CD14-positive monocyte (primary cell): ENCODE data around the gene SAFB2. TPM values are rescaled to one million over a fixed set of nuclear protein-coding genes. Genes with fewer than 3 reads are reported as not detected.

Experiments
- DNase-seq, 3 donors: peaks; one replicate each; pipeline ENCODE4 v3.0.0-alpha.2; 2011 to 2022
- H2AFZ ChIP-seq: 2 replicates; pipeline ENCODE4 v1.6.0; 2012; ENCODE audit warnings: mild to moderate bottlenecking, low read depth, low read length, inconsistent platforms; ENCODE audit not compliant: insufficient read depth, poor library complexity, severe bottlenecking
- H3K27ac ChIP-seq, 2 donors: 1 replicate in 1 of 2; 2 replicates in 1 of 2; pipeline ENCODE4 v1.5.1; 2012 to 2013; ENCODE audit warnings: low read length in 2 of 2, control low read depth in 1 of 2, inconsistent platforms in 1 of 2, low read depth in 1 of 2, mild to moderate bottlenecking in 1 of 2
- H3K27me3 ChIP-seq, 2 donors: one replicate each; pipeline versions ENCODE4 v1.6.0 to v1.6.1; 2011 to 2013; ENCODE audit warnings: low read length in 2 of 2; ENCODE audit not compliant: control insufficient read depth in 2 of 2, insufficient read depth in 2 of 2
- H3K36me3 ChIP-seq, 2 donors: replicated peaks in 1 of 2; 1 replicate in 1 of 2; 2 replicates in 1 of 2; pipeline versions ENCODE4 v1.5.1 to v1.6.1; 2012 to 2013; ENCODE audit warnings: low read length in 2 of 2, control low read depth in 1 of 2, inconsistent platforms in 1 of 2, mild to moderate bottlenecking in 1 of 2; ENCODE audit not compliant: insufficient read depth in 2 of 2, control insufficient read depth in 1 of 2
- H3K4me1 ChIP-seq, 2 donors: 1 replicate in 1 of 2; 2 replicates in 1 of 2; pipeline versions ENCODE4 v1.5.1 to v1.6.1; 2012 to 2013; ENCODE audit warnings: low read length in 2 of 2, control low read depth in 1 of 2, inconsistent platforms in 1 of 2, mild to moderate bottlenecking in 1 of 2, moderate library complexity in 1 of 2; ENCODE audit not compliant: insufficient read depth in 2 of 2, control insufficient read depth in 1 of 2
- H3K4me2 ChIP-seq: replicated peaks from 2 replicates; pipeline ENCODE3; 2012; ENCODE audit warnings: low read length, moderate library complexity, mild to moderate bottlenecking; ENCODE audit not compliant: poor library complexity, severe bottlenecking; ENCODE audit errors: extremely low read depth
- H3K4me3 ChIP-seq, 3 experiments: fragments of 200-600 bp in 1 of 3; sonication (generic) in 1 of 3; replicated peaks in 1 of 3; 1 replicate in 2 of 3; 2 replicates in 1 of 3; pipeline ENCODE4 v1.5.1; 2011 to 2013; ENCODE audit warnings: low read length in 3 of 3, mild to moderate bottlenecking in 3 of 3, control low read depth in 2 of 3, low read depth in 2 of 3, inconsistent platforms in 1 of 3, moderate library complexity in 1 of 3
- H3K79me2 ChIP-seq: 2 replicates; pipeline ENCODE4 v1.6.0; 2012; ENCODE audit warnings: mild to moderate bottlenecking, control low read depth, inconsistent platforms, low read length, moderate library complexity; ENCODE audit not compliant: insufficient read depth
- H3K9ac ChIP-seq: 2 replicates; pipeline ENCODE4 v1.6.0; 2017; ENCODE audit warnings: low read length, mild to moderate bottlenecking; ENCODE audit not compliant: insufficient read depth, poor library complexity, severe bottlenecking
- H3K9me3 ChIP-seq, 2 donors: replicated peaks in 1 of 2; 1 replicate in 1 of 2; 2 replicates in 1 of 2; pipeline versions ENCODE4 v1.5.1 to v1.6.1; 2012 to 2013; ENCODE audit warnings: low read length in 2 of 2, control low read depth in 1 of 2; ENCODE audit not compliant: control insufficient read depth in 1 of 2, insufficient read depth in 1 of 2
- H4K20me1 ChIP-seq: 2 replicates; pipeline ENCODE4 v1.6.0; 2012; ENCODE audit warnings: mild to moderate bottlenecking, low read length, control low read depth, moderate library complexity; ENCODE audit not compliant: insufficient read depth
- H3K27ac Mint-ChIP-seq, 7 donors: one replicate each; pipeline ENCODE4 v1.8.0; 2020; ENCODE audit warnings: mild to moderate bottlenecking in 7 of 7, mixed read lengths in 7 of 7, moderate library complexity in 6 of 7, inconsistent platforms in 2 of 7
- H3K27me3 Mint-ChIP-seq, 3 donors: one replicate each; pipeline ENCODE4 v1.8.0; 2021 to 2022; ENCODE audit warnings: low read depth in 3 of 3, mild to moderate bottlenecking in 3 of 3, mixed read lengths in 3 of 3, moderate library complexity in 3 of 3, inconsistent platforms in 1 of 3
- H3K36me3 Mint-ChIP-seq, 2 donors: one replicate each; pipeline ENCODE4 v1.8.0; 2020; ENCODE audit warnings: mixed read lengths in 2 of 2, inconsistent platforms in 1 of 2, mild to moderate bottlenecking in 1 of 2
- H3K4me1 Mint-ChIP-seq: one replicate; pipeline ENCODE4 v1.8.0; 2020; ENCODE audit warnings: mild to moderate bottlenecking, mixed read lengths
- H3K4me3 Mint-ChIP-seq, 2 donors: one replicate each; pipeline ENCODE4 v1.8.0; 2020; ENCODE audit warnings: mild to moderate bottlenecking in 2 of 2, mixed read lengths in 2 of 2, moderate library complexity in 1 of 2
- H3K9me3 Mint-ChIP-seq, 7 donors: one replicate each; pipeline ENCODE4 v1.8.0; 2020 to 2022; ENCODE audit warnings: mixed read lengths in 7 of 7, mild to moderate bottlenecking in 6 of 7, moderate library complexity in 6 of 7, inconsistent platforms in 2 of 7
- CTCF ChIP-seq: fragments of 200-600 bp; IDR thresholded peaks from one replicate; pipeline ENCODE4 v1.8.0; 2022; ENCODE audit warnings: antibody characterized with exemption, mild to moderate bottlenecking
- WGBS: methylation state at CpG from one replicate; pipeline ENCODE4 v1.1.5; 2013; ENCODE audit warnings: missing lambda C conversion rate; ENCODE audit not compliant: insufficient coverage; 5-methylcytosine and 5-hydroxymethylcytosine counted together
- intact Hi-C, 2 donors: fragments of 100-400 bp; cut with micrococcal nuclease; formaldehyde crosslinking; loops; one replicate each; pipeline versions ENCODE4 v1.15.0 to v1.15.1; 2023
- polyA plus RNA-seq, 3 donors: library from polyadenylated mRNA; depleted of rRNA in 1 of 3; unstranded in 2 of 3; stranded (reverse) in 1 of 3; fragments of 300-500 nt in 2 of 3; fragments of >200 nt in 1 of 3; fragmentation: Illumina TruSeq in 2 of 3; gene quantifications; 1 replicate in 2 of 3; 2 replicates in 1 of 3; pipeline ENCODE4 v1.2.3, GENCODE V29; 2012 to 2021

Gene SAFB2
- polyA plus RNA-seq, 3 donors, result 7.5 to 53.4 (median 14.7) TPM

DNA sequence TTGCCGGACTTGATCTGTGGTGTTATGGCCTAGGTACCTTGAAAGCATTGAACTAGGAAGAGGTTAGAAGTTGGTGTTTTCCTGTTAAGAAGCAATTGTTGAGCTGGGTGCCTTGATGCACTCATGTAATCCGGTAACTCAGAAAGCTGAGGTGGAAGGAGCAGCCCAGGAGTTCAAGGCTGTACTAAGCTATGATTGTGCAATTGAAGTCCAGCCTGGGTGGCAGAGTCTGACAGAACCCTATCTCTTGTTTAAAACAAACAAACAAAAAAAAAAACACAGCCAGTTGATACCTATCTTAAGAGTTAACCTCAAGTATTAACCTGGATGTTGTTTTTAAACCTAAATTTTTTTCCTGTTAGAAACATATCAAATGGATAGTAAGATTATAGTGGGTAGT is 19.6 kb upstream of the SAFB2 start:
- Mint-ChIP-seq H3K27ac (peak overlapping the region in 1 of 7 donors; percentile 75), H3K4me1 (peaks cover 3% of the 10 kb centered on the region), H3K9me3 (no peaks in the 10 kb centered on the region), H3K36me3 (peaks cover 59 to 85% of the 10 kb centered on the region in 2 donors), H3K27me3 (no peaks in the 10 kb centered on the region), H3K4me3 (no peak overlapping the region)
- Histone ChIP-seq H3K27me3 (no peaks in the 10 kb centered on the region), H3K4me1 (no peaks in the 10 kb centered on the region), H3K36me3 (peaks cover 58 to 75% of the 10 kb centered on the region in 2 donors), H2AFZ (no peak overlapping the region), H3K9ac (no peak overlapping the region), H4K20me1 (peaks cover 100% of the 10 kb centered on the region), H3K9me3 (no peaks in the 10 kb centered on the region), H3K4me3 (no peak overlapping the region), H3K79me2 (peaks cover 100% of the 10 kb centered on the region), H3K4me2 (no peak overlapping the region), H3K27ac (peak overlapping the region in 1 of 2 donors; percentile 20)
- DNase-seq, result no peak
- WGBS, result 100% methylated on average over 2 of the region's 2 CpGs
- no peak for TF ChIP-seq CTCF
- intact Hi-C loops, result no loop called here

DNA sequence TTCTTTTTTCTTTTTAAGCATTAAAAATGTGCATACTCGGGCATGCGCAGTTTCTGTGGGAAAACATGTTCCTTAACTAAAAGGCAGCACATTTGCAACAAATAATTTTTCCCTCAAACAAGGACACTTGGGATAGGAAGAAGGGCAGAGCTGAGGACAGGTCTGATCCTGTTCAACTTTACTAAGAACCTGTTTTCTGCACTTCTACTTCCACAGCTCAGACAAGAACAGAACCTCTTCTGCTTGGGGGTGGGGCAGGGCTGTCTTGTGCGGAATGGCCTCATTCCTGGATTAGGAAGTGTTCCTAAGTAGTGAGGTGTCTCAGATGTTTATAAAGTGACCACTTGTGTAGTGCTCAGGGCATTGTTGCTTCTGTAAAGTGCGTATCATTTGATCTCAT is 18.6 kb upstream of the SAFB2 start:
- H2AFZ ChIP-seq, result no peak overlapping the region
- H3K9ac ChIP-seq, result no peak overlapping the region
- no peak for TF ChIP-seq CTCF
- H3K4me1 ChIP-seq, result no peaks in the 10 kb centered on the region
- DNase-seq, result no peak
- H3K4me1 Mint-ChIP-seq, result peaks cover 3% of the 10 kb centered on the region
- H3K4me3 ChIP-seq, result no peak overlapping the region
- WGBS, result 88% methylated on average over 1 of the region's 4 CpGs
- intact Hi-C loops, result no loop called here
- H3K4me3 Mint-ChIP-seq, result no peak overlapping the region
- H3K27me3 Mint-ChIP-seq, result no peaks in the 10 kb centered on the region
- H3K36me3 Mint-ChIP-seq, result peaks cover 51 to 79% of the 10 kb centered on the region in 2 donors
- H3K27ac Mint-ChIP-seq, result peak overlapping the region in 2 of 7 donors; percentile 7 to 38
- no peaks in the 10 kb centered on the region for H3K9me3 Mint-ChIP-seq
- H3K79me2 ChIP-seq, result peaks cover 100% of the 10 kb centered on the region
- H3K4me2 ChIP-seq, result no peak overlapping the region
- peaks cover 48 to 71% of the 10 kb centered on the region in 2 donors for H3K36me3 ChIP-seq
- peaks cover 100% of the 10 kb centered on the region for H4K20me1 ChIP-seq
- H3K27me3 ChIP-seq, result no peaks in the 10 kb centered on the region
- H3K9me3 ChIP-seq, result no peaks in the 10 kb centered on the region
- peak overlapping the region in 1 of 2 donors; percentile 20 for H3K27ac ChIP-seq
